ENCODE results near the gene PTPRZ1.

Gene PTPRZ1

DNA sequence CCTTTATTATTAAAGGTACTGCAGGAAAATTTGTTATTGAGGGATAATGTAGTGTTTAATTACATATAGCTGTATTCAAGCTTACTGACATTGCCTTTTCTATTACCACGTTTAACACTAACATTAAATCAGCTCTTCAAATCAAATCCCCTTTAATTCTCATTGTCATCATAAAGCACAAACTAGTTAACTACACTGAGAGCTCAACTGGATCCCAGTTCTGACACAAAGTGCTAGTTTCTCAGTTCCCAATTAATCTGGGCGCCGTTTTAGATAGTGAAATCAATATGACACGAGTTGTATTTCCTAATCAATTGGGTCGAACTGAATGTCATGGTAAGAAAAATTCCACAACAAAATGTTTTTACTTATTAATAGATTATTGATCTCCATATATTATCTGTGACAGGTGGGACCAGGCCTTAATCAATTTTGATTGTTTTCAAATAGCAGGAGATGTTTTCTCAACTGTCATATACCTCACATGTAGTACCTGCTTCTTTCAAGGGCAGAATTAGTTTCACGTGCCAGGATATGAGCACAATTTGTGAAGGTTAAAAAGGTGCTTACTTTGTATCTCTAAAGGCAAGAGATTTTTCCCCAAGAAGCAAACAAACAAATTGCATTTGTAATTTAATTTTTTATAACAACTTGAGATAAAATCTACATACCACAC, 200.1 kb downstream of the PTPRZ1 start:
- Histone ChIP-seq H3K4me3 (ENCODE audit: low read depth, low read length) (no peak overlapping the region), H3K9me3 (ENCODE audit: control insufficient read depth, insufficient read depth, low read depth, low read length) (no peaks in the 10 kb centered on the region), H3K4me1 (ENCODE audit: control insufficient read depth, insufficient read depth, low read length) (no peaks in the 10 kb centered on the region), H3K36me3 (ENCODE audit: control insufficient read depth in 2 of 2, insufficient read depth in 1 of 2, low read length in 2 of 2) (peaks cover 8 to 18% of the 10 kb centered on the region in 2 experiments; a peak in 2 of 3 replicates), H3K27ac (ENCODE audit: extremely low read depth, low read depth, low read length) (no peak overlapping the region)
- TF ChIP-seq ZNF175 (tag by site-specific recombination; IDR thresholded peaks at IDR 0.05): no peak
- no peak for TF ChIP-seq ZNF391 (tag by site-specific recombination; IDR thresholded peaks at IDR 0.05; ENCODE audit: borderline replicate concordance, low read depth)
- no peak for TF ChIP-seq HOXD13 (CRISPR knock-in tag; IDR thresholded peaks at IDR 0.05; ENCODE audit: borderline replicate concordance)
- TF ChIP-seq ZNF664 (tag by site-specific recombination; IDR thresholded peaks at IDR 0.05): no peak
- TF ChIP-seq MZF1 (tag by site-specific recombination; IDR thresholded peaks at IDR 0.05; ENCODE audit: borderline replicate concordance): no peak
- no peak for TF ChIP-seq ZNF157 (tag by site-specific recombination; IDR thresholded peaks at IDR 0.05)
- TF ChIP-seq KLF8 (tag by site-specific recombination; IDR thresholded peaks at IDR 0.05): no peak
- no peak for TF ChIP-seq ZNF2 (tag by site-specific recombination; IDR thresholded peaks at IDR 0.05)
- TF ChIP-seq ZNF404 (tag by site-specific recombination; IDR thresholded peaks at IDR 0.05): no peak
- TF ChIP-seq ZBTB44 (tag by site-specific recombination; IDR thresholded peaks at IDR 0.05): no peak
- TF ChIP-seq ZNF335 (tag by site-specific recombination; conservative IDR thresholded peaks at IDR 0.05): no peak
- TF ChIP-seq SCRT2 (tag by site-specific recombination; IDR thresholded peaks at IDR 0.05): no peak
- TF ChIP-seq ZNF555 (tag by site-specific recombination; conservative IDR thresholded peaks at IDR 0.05): no peak
- no peak for TF ChIP-seq ZNF280C (tag by site-specific recombination; IDR thresholded peaks at IDR 0.05)
- TF ChIP-seq PRDM6 (tag by site-specific recombination; IDR thresholded peaks at IDR 0.05): no peak
- TF ChIP-seq ZNF19 (tag by site-specific recombination; IDR thresholded peaks at IDR 0.05; ENCODE audit: low read depth): no peak
- no peak for TF ChIP-seq ZNF132 (tag by site-specific recombination; IDR thresholded peaks at IDR 0.05; ENCODE audit: borderline replicate concordance)
- POLR2A ChIA-PET: no interaction called here
- CTCF ChIA-PET: no interaction called here

GRCh38 chr7:122073635-122074034, 200.7 kb downstream of the PTPRZ1 start:
- Histone ChIP-seq H3K4me1 (ENCODE audit: control insufficient read depth, insufficient read depth, low read length) (no peaks in the 10 kb centered on the region), H3K36me3 (ENCODE audit: control insufficient read depth in 2 of 2, insufficient read depth in 1 of 2, low read length in 2 of 2) (peaks cover 12 to 21% of the 10 kb centered on the region in 2 experiments; a peak in 2 of 3 replicates), H3K9me3 (ENCODE audit: control insufficient read depth, insufficient read depth, low read depth, low read length) (no peaks in the 10 kb centered on the region), H3K4me3 (ENCODE audit: low read depth, low read length) (no peak overlapping the region), H3K27ac (ENCODE audit: extremely low read depth, low read depth, low read length) (no peak overlapping the region)
- POLR2A ChIA-PET: no interaction called here
- CTCF ChIA-PET: no interaction called here
- TF ChIP-seq SP3 (tag by site-specific recombination; IDR thresholded peaks at IDR 0.05) (no peak), ZNF449 (tag by site-specific recombination; IDR thresholded peaks at IDR 0.05) (no peak), ZNF621 (tag by site-specific recombination; IDR thresholded peaks at IDR 0.05) (no peak), ZNF341 (tag by site-specific recombination; IDR thresholded peaks at IDR 0.05; ENCODE audit: low read depth) (no peak), ZNF37A (tag by site-specific recombination; IDR thresholded peaks at IDR 0.05) (no peak), ZBTB48 (tag by site-specific recombination; IDR thresholded peaks at IDR 0.05) (no peak), PBX3 (CRISPR knock-in tag; IDR thresholded peaks at IDR 0.05) (no peak), ZNF174 (tag by site-specific recombination; IDR thresholded peaks at IDR 0.05) (no peak), BCL11A (tag by site-specific recombination; IDR thresholded peaks at IDR 0.05; ENCODE audit: low read depth) (no peak)
- TF ChIP-seq, protein P1, sequence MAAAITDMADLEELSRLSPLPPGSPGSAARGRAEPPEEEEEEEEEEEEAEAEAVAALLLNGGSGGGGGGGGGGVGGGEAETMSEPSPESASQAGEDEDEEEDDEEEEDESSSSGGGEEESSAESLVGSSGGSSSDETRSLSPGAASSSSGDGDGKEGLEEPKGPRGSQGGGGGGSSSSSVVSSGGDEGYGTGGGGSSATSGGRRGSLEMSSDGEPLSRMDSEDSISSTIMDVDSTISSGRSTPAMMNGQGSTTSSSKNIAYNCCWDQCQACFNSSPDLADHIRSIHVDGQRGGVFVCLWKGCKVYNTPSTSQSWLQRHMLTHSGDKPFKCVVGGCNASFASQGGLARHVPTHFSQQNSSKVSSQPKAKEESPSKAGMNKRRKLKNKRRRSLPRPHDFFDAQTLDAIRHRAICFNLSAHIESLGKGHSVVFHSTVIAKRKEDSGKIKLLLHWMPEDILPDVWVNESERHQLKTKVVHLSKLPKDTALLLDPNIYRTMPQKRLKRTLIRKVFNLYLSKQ (tag by site-specific recombination; IDR thresholded peaks at IDR 0.05; ENCODE audit: borderline replicate concordance): no peak
